ENCODE results near the gene MYH14. TPM values are rescaled to one million over a fixed set of nuclear protein-coding genes. Genes with fewer than 3 reads are reported as not detected.

The MYH14 gene
- total RNA-seq, result 85.4 TPM
- long read RNA-seq, full-length matches to known transcripts, result 23 of 95 reads
- long read RNA-seq, partial matches to known transcripts, result 64 of 95 reads
- long read RNA-seq, other reads (novel, unspliced or antisense), result 8 of 95 reads

GRCh38 chr19:50203281-50204080 lies at the start of gene MYH14:
Gene MYH14 (plus strand): TSS chr19:50203622. CDS start chr19:50210366, 6,744 bp downstream.
- peak; percentile 91 for DNase-seq (ENCODE audit: low spot score)
- intact Hi-C loops (cut with DNase I), result no loop called here

- DNase-seq (ENCODE audit: low spot score), result no peak
- intact Hi-C loops (cut with DNase I), result no loop called here
Measured at GRCh38 chr19:50154529-50154928, 48.9 kb upstream of the MYH14 start.

- no peak for DNase-seq (ENCODE audit: low spot score)
- intact Hi-C loops (cut with DNase I), result no loop called here
Measured at GRCh38 chr19:50155520-50156109, 47.8 kb upstream of the MYH14 start.

GRCh38 chr19:50158577-50158976 lies 44.8 kb upstream of the MYH14 start:
- no peak for DNase-seq (ENCODE audit: low spot score)
- intact Hi-C loops (cut with DNase I), result no loop called here

- intact Hi-C loops (cut with DNase I), result no loop called here
- DNase-seq (ENCODE audit: low spot score), result no peak
Measured at GRCh38 chr19:50159078-50159477, 44.3 kb upstream of the MYH14 start.

GRCh38 chr19:50162988-50163387 lies 40.4 kb upstream of the MYH14 start, which contains the start of gene IZUMO2:
Gene IZUMO2 (minus strand): TSS chr19:50163281. CDS start chr19:50163194, 87 bp downstream.
- intact Hi-C loops (cut with DNase I), result no loop called here

GRCh38 chr19:50167314-50167721 lies 36.1 kb upstream of the MYH14 start:
- intact Hi-C loops (cut with DNase I), result no loop called here
- no peak for DNase-seq (ENCODE audit: low spot score)

More at GRCh38 chr19:50162988-50163387, 40.4 kb upstream of the MYH14 start, which contains the start of gene IZUMO2:
- DNase-seq (ENCODE audit: low spot score), result no peak

GRCh38 chr19:50171752-50172151 lies 31.7 kb upstream of the MYH14 start:
- intact Hi-C loops (cut with DNase I), result no loop called here

GRCh38 chr19:50172726-50173125 lies 30.7 kb upstream of the MYH14 start:
- intact Hi-C loops (cut with DNase I), result no loop called here
- no peak for DNase-seq (ENCODE audit: low spot score)

More at GRCh38 chr19:50171752-50172151, 31.7 kb upstream of the MYH14 start:
- DNase-seq (ENCODE audit: low spot score), result no peak

GRCh38 chr19:50173127-50173526 lies 30.3 kb upstream of the MYH14 start:
- no peak for DNase-seq (ENCODE audit: low spot score)
- intact Hi-C loops (cut with DNase I), result no loop called here

- intact Hi-C loops (cut with DNase I), result no loop called here
Measured at GRCh38 chr19:50174100-50174793, 29.2 kb upstream of the MYH14 start.

GRCh38 chr19:50175924-50176323 lies 27.5 kb upstream of the MYH14 start:
- DNase-seq (ENCODE audit: low spot score), result no peak
- intact Hi-C loops (cut with DNase I), result no loop called here

More at GRCh38 chr19:50174100-50174793, 29.2 kb upstream of the MYH14 start:
- no peak for DNase-seq (ENCODE audit: low spot score)

GRCh38 chr19:50176775-50177174 lies 26.6 kb upstream of the MYH14 start:
- no peak for DNase-seq (ENCODE audit: low spot score)
- intact Hi-C loops (cut with DNase I), result no loop called here

GRCh38 chr19:50178320-50178719 lies 25.1 kb upstream of the MYH14 start:
- intact Hi-C loops (cut with DNase I), result no loop called here
- DNase-seq (ENCODE audit: low spot score), result no peak

GRCh38 chr19:50178859-50179537 lies 24.4 kb upstream of the MYH14 start:
- intact Hi-C loops (cut with DNase I), result no loop called here

GRCh38 chr19:50181121-50181520 lies 22.3 kb upstream of the MYH14 start:
- no peak for DNase-seq (ENCODE audit: low spot score)
- intact Hi-C loops (cut with DNase I), result no loop called here

More at GRCh38 chr19:50178859-50179537, 24.4 kb upstream of the MYH14 start:
- DNase-seq (ENCODE audit: low spot score), result no peak

GRCh38 chr19:50184196-50184595 lies 19.2 kb upstream of the MYH14 start:
- DNase-seq (ENCODE audit: low spot score), result no peak
- intact Hi-C loops (cut with DNase I), result no loop called here

- intact Hi-C loops (cut with DNase I), result no loop called here
- no peak for DNase-seq (ENCODE audit: low spot score)
Measured at GRCh38 chr19:50187937-50188336, 15.5 kb upstream of the MYH14 start.

- DNase-seq (ENCODE audit: low spot score), result no peak
- intact Hi-C loops (cut with DNase I), result no loop called here
Measured at GRCh38 chr19:50189331-50189730, 14.1 kb upstream of the MYH14 start.
